ENCODE results near the gene SLC11A1.

Gene SLC11A1

DNA sequence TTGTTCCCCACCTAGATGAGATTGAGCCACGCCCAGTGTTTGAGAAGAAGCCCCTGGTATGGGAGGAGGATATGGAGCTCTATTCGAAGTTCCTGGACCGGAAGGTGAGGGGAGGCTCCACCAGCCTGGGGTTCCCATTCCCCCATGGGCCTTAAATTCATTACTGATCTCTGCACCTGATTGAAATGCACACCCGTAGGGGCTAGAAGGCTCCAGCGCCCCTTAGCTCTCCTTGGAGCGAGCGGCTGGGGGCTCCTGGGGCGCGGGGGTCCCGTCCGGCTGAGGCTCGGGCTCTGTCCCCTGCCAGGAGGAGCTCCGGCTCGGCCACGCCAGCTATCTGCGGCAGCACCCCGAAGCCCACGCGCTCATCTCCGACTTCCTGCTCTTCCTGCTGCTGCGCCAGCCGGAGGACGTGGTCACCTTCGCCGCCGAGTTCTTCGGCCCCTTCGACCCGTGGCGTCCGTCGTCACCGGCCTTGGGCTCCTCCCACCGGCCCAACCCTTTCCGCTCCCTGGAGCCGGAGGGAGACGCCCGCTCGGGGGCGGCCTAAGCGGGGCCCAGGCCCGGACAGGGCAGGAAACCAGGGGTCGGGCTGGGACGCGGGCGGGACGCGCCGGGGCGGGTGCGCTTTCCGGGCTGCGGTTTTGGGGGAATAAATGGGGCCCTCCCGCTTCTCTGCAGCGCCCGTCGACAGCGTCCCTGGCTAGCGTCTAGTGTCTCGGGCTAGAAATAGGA is 14.5 kb upstream of the SLC11A1 start:
- no peak for DNase-seq

DNA sequence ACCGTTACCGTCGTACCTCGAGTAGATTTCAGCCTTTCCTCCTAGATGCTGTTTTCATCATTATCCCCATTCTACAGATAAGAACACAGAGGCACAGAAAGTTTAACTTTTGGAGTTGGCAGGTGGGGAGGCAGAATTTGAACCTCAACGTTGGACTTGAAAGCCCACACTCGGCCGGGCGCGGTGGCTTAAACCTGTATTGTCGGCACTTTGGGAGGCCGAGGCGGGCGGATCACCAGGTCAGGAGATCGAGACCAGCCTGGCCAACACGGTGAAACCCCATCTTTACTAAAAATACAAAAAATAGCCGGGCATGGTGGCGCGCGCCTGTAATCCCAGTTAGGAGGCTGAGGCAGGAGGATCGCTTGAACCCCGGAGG is 13.9 kb upstream of the SLC11A1 start:
- no peak for DNase-seq

DNA sequence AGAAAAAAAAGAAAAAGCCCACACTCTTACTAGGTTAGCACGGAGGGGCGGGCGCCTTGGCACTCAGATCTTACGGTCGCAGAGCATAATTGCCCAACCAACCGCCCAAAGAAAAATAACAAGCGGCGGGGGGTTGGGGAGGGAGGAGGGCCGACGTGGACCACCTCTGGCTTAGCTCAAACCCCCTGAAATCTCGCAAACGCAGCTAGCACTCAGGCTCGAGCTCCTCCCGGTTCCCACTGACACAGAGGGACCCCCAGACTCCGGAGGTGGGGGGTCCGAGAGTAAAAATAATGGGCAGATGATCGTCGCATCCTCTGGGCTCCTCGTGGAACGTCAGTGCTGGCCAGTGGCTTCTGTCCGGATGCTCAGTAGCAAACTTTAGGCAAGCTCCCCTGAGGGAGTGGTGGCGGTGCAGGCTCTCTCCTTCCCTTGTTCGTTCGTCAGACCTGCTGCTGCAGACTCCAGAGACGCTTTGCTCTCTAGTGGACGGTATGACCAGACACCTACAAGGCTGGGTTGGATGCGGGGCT is 13.4 kb upstream of the SLC11A1 start:
- no peak for DNase-seq

DNA sequence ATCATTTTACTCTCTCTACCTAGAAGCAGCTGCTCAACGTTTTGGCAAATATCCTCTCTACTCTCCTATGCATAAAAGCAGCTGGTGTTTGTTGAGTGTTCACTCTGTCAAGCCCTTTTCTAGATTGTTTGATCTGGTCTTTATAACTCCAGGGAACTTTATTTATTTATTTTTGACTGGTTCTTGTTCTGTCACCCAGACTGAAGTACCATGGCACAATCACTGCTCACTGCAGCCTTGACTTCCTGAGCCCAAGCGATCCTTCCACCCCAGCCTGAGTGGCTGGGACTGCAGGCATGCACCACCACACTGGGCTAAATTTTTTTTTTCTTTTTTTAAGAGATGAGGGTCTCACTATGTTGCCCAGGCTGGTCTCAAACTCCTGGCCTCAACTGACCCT is 12.7 kb upstream of the SLC11A1 start:
- no peak for DNase-seq

DNA sequence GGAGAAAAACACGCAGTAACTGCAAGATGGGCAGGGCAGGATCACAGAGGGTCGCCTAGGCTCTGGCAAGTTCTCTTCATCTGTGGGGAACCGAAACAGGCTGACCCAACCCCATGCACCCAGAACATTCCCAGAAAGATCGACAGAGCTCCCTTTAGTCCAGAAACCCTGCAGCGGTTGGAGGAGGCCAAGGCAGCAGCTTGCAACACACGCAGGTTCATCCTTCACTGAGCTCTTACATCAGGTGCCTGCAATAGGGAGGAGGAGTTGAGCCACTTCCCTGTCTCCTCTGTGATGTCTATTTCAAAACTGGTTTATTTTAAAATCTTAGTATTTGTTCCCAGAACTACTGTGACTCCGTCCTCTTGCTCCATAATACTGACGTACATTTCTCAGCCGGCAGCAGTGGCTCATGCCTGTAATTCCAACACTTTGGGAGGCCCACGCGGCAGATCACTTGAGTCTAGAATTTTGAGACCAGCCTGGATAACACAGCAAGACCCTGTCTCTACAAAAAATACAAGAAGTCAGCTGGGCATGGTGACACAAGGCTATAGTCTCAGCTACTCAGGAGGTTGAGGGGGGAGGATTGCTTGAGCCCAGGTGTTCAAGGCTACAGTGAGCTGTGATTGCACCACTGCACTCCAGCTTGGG is 11.5 kb upstream of the SLC11A1 start:
- no peak for DNase-seq

DNA sequence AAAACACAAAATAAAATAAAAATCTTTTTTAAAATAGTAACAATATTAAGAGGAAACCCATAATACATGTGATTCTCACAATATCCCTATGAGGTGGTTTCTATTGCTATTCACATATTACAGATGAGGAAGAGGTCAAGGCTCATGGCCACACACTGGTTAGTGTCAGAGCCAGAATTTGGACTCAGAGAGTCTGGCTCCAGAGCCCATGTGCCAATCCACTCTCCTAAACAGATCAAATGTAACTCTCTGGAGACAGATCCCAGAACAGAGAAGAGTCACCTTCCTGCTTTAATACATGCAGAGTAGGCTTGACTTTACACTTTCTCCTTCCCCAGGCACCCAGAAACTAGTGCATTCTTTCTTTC is 10.1 kb upstream of the SLC11A1 start:
- no peak for DNase-seq

DNA sequence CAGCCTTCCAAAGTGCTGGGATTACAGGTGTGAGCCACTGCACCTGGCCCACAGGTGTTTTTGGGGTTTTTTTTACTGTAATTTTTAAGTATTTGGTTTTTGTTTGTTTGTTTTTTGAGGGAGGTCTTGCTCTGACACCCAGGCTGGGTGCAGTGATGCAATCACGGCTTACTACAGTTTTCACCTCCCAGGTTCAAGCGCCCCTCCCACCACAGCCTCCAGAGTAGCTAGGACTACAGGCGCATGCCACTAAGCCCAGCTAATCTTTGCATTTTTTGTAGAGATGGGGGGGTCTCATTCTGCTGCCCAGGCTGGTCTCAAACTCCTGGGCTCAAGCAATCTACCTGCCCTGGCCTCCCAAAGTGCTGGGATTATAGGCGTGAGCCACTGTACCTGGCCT is 7.3 kb upstream of the SLC11A1 start:
- DNase-seq: no peak

DNA sequence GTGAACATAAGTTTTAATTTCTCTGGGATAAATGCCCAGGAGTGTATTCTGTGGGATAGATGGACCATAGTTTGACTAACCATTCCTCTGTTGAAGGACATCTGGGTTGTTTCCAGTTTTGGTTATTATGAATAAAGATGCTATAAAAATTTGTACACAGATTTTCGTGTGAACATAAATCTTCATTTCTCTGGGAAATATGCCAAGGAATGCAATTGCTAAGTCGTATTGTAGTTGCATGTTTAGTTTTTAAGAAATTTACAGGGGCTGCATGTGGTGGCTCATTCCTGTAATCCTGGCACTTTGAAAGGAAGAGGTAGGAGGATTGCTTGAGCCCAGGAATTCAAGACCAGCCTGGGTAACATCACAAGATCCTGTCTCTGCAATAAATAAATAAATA is 6.9 kb upstream of the SLC11A1 start:
- DNase-seq: no peak

DNA sequence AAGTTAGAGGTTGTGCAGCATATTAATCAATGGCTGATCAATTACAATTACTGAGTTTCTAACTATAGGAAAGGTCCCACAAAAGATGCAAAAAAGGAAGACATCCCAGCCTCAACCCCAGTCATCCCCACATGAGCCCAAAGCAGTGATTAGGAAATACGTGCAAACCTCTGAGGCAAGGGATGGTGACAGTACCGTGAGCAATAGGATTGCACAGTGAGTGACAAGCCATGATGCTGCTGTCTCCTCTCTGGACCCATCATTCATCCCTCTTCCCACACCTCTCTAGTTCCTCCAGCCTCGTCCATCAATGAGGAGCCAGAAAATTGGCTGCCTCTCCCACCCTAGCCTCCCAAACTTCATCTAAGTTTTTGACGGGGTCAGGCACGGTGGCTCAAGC is 4.0 kb upstream of the SLC11A1 start:
- DNase-seq: no peak

DNA sequence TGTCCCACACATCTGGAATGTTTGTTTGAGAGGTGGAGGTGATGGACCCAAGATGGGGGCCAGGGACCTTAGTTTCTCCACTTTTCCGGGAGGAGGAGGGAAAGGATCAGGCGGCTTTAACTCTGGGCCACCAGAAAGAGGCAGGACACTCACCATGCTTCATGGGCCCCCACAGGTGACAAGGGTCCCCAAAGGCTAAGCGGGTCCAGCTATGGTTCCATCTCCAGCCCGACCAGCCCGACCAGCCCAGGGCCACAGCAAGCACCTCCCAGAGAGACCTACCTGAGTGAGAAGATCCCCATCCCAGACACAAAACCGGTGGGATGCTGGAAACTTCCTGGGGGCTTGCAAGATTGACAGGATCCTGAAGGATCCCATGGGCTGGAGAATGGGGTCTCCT is 712 bp downstream of the SLC11A1 start:
- no peak for DNase-seq

DNA sequence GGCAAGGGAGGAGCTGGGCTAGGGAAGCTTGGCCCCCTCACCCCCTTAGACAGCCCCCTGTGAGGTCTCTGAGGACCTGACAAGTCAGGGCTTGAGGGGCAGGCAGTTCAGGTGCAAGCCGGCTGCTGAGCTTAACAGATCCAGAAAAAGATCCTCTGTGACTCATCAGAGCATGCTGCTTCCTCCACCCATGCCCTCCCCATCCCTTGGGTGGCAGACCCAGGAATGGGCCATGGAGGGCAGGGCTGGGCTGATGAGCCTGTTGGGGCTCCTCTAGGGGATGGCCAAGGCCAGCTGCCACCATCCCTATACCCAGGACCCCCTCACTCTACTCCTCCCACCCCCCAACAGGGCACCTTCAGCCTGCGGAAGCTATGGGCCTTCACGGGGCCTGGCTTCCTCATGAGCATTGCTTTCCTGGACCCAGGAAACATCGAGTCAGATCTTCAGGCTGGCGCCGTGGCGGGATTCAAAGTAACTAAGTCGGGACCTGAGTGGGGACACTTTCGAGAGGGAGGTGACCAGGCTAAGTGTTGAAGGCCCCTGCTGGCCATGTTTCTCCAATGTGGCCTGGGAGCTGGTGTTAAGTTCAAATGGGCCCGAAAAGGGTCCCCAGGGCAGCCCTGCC is 1.9 kb downstream of the SLC11A1 start:
- no peak for DNase-seq

DNA sequence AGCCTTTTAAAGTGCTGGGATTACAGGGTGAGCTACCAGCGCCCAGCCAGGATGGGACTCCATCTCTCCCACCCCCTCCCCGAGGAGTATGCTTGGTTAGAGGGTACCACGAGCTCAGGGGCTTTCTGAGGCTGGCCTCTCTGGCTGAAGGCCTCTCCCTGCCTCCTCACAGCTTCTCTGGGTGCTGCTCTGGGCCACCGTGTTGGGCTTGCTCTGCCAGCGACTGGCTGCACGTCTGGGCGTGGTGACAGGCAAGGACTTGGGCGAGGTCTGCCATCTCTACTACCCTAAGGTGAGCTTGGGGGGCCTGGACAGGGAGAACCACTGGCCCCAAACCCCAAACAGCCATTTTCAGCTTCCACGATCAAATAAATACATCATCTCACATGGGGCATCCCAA is 2.9 kb downstream of the SLC11A1 start:
- DNase-seq: no peak

DNA sequence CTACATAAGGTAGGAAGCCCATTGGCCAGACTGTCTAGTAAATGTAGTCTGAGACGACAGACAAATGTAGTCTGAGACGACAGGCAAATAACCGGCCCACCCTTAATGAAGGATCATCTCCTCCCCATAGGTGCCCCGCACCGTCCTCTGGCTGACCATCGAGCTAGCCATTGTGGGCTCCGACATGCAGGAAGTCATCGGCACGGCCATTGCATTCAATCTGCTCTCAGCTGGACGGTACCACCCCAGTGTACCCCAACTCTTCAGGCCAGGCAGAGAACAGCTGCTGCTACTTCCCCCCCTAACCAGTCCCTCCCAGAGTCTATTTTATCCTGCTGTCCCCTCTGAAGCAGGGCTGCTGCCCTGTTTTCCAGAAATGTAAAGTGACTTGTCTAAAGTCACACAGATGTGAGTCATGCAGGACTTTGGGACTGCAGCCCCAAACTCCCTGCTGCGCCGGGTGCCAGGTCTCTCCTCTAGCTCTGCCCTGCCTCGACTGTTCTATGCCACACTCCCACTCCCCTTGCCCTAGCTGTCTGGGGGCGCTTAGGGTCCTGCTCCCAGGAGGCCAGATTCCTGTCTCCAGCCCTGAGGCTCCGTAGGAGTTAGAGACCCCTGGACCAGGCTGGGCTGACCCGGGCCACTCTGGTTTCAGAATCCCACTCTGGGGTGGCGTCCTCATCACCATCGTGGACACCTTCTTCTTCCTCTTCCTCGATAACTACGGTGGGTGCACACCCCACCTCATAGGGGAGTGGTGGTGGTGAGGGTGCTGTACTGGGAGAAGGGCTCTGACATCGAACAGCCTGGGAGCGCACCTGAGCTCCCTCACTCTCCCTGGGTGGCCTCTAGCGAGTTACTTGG is 4.7 kb downstream of the SLC11A1 start:
- DNase-seq: no peak

DNA sequence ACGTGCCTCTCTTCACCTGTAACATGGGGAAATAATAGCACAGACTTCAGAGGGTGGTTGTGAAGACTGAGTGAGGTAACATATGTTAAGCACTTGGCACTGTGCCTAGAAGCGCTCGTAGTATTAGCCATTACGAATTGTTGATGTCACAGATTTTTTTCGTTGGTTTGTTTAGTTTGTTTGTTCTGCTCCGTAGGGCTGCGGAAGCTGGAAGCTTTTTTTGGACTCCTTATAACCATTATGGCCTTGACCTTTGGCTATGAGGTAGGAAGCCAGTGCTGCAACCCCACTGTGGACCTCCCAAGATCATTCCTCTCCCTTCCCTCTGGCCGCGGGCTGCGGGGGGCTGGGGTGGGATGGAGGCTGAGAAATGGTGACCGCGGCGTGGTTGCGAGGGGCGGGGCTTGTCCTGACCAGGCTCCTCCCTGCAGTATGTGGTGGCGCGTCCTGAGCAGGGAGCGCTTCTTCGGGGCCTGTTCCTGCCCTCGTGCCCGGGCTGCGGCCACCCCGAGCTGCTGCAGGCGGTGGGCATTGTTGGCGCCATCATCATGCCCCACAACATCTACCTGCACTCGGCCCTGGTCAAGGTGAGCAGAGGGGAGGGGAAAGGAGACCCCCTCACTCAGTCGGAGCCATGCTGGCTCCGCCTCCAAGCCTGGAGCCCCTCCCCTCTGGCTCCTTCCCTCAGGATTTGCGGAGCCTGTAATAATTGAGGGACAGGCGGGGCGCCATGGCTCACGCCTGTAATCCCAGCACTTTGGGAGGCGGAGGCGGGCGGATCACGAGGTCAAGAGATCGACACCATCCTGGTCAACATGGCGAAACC is 5.5 kb downstream of the SLC11A1 start:
- peak; percentile 55 for DNase-seq

DNA sequence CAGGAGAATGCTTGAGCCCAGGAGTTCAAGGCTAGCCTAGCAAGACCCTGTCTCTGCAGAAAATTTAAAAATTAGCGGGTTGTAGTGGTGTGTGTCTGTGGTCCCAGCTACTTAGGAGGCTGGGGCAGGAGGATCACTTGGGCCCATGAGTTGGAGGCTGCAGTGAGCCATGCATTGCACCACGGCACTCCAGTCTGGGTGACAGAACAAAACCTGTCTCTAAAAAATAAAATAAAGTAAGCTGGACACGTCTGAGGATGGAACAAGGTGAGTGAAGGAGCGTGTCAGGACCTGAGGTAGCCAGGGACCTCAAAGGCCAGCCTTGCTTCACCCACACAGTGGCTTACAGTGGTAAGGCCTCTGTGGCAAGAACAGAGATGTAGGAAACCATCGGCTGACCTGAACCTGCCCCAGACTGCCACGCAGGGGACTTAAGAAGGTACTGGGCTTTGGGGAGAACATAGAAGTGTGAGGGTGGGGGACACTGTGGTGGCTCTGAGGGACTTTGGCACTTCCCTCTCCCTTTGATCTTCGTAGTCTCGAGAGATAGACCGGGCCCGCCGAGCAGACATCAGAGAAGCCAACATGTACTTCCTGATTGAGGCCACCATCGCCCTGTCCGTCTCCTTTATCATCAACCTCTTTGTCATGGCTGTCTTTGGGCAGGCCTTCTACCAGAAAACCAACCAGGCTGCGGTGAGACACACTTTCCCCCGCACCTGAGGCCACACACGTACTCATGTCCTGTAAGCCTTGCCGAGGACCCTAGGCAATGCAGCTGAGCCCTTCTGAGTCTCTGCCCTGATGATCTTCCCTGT is 7.5 kb downstream of the SLC11A1 start:
- no peak for DNase-seq

DNA sequence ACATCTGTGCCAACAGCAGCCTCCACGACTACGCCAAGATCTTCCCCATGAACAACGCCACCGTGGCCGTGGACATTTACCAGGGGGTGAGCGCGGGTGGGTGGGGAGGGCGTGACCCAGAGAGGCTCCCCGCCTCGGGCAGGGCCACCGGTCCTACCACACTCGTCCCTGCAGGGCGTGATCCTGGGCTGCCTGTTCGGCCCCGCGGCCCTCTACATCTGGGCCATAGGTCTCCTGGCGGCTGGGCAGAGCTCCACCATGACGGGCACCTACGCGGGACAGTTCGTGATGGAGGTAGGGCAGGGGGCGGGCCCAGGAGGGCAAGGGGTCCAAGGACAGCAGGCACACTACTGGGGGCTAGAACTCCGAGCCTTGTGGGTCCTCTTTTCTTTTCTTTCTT is 9.1 kb downstream of the SLC11A1 start:
- DNase-seq: no peak

DNA sequence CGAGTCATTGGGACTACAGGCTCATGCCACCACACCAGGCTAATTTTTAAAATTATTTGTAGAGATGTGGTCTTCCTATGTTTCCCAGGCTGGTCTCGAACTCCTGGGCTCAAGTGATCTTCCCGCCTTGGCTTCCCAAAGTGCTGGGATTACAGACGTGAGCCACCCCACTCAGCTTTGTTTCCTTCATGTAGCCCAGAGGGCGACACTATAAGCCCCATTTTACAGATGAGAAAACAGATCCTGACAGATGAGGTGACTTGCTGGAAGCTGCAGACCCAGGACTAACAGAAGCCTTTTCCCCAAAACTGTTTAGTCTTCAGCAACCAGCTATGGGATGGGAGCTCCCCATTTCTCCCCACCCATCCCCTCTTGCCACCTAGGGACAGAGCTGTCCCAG is 10.4 kb downstream of the SLC11A1 start:
- DNase-seq: no peak

DNA sequence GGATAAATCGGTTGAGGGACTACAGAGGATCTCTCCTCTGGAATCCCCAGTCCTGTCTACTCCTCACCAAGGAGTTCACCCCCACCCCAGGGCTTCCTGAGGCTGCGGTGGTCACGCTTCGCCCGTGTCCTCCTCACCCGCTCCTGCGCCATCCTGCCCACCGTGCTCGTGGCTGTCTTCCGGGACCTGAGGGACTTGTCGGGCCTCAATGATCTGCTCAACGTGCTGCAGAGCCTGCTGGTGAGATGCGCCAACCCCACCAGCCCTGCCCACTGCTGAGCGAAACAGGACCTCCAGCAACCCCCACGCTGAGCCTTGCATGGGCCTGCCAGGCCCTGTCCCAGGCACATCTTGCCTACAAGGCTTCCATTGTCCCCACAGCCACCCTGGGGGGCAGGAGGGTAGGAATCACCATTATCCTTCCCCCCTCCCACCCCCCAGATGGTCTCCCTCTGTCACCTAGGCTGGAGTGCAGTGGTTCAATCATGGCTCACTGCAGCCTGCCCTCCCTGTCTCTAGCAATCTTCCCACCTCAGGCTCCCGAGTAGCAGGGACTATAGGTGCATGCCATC is 10.9 kb downstream of the SLC11A1 start:
- DNase-seq: no peak

DNA sequence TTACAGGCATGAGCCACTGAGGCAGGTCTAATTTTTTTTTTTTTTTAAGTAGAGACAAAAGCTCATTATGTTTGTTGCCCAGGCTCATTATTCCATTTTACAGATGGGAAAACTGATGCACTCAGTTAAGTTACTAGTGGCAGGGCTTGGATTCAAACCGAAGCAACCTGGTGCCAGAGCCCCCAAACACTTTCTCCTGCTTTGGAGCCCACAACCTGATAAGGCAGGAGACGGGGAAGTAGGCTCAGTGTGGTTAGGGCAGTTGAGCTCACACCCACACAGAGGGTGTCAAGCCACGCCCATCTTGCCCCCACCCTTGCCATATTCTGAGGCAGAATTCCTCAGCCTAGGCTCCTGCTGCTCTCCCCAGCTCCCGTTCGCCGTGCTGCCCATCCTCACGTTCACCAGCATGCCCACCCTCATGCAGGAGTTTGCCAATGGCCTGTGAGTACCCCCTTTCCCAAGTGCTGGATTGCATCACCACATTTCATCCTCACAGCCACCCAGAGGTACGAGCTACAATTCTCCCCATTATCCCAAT is 11.7 kb downstream of the SLC11A1 start:
- no peak for DNase-seq

DNA sequence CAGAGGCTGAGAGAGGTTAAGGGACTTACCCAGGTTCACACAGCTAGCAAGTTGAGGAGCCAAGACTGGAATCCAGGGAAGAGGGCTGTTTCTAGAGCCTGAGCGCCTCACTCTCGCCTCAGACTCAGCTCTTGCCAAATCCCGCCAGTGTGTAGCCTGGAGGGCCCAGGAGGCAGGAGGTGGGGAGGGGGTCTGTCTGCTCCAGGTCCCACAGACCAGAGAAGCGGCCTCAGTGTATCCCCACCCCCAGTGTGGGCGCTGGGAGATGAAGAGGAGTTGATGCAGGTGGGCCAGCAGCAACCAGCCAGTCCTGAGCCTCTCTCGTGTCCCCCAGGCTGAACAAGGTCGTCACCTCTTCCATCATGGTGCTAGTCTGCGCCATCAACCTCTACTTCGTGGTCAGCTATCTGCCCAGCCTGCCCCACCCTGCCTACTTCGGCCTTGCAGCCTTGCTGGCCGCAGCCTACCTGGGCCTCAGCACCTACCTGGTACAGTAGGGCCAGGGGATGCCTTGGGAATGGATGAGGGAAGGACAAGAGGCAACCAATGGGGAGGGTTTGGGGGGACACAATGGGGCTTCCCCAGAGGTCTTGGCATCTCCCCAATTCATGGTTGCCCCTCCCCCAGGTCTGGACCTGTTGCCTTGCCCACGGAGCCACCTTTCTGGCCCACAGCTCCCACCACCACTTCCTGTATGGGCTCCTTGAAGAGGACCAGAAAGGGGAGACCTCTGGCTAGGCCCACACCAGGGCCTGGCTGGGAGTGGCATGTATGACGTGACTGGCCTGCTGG is 12.4 kb downstream of the SLC11A1 start:
- DNase-seq: no peak
